IMR-90 (cell line): Measurements from ENCODE around the gene TPT1.

Experiments used
- CEBPB ChIP-seq: IDR thresholded peaks from 2 replicates; pipeline ENCODE4 v1.6.1; 2012; ENCODE audit warnings: low read depth, low read length, improper control_type of control experiment
- MAZ ChIP-seq: IDR thresholded peaks from 2 replicates; pipeline ENCODE4 v1.6.1; 2012; ENCODE audit warnings: low read depth, mild to moderate bottlenecking, low read length, improper control_type of control experiment, moderate library complexity, borderline replicate concordance
- NFE2L2 ChIP-seq: fragments of 150-350 bp; IDR thresholded peaks from 2 replicates; pipeline ENCODE4 v1.6.1; 2016; ENCODE audit warnings: low read depth, mild to moderate bottlenecking, low read length
- POLR2A ChIP-seq: IDR thresholded peaks from 2 replicates; pipeline ENCODE4 v1.6.1; 2012; ENCODE audit warnings: mild to moderate bottlenecking, low read depth, low read length
- RAD21 ChIP-seq: IDR thresholded peaks from 2 replicates; pipeline ENCODE4 v1.6.1; 2012; ENCODE audit warnings: low read length, improper control_type of control experiment
- RCOR1 ChIP-seq: IDR thresholded peaks from 2 replicates; pipeline ENCODE4 v1.6.1; 2012; ENCODE audit warnings: mild to moderate bottlenecking, low read length, improper control_type of control experiment; ENCODE audit not compliant: insufficient replicate concordance
- RFX5 ChIP-seq: IDR thresholded peaks from 2 replicates; pipeline ENCODE4 v1.8.0; 2012; ENCODE audit warnings: low read depth, mild to moderate bottlenecking, low read length, moderate library complexity
- USF2 ChIP-seq: fragments of 150-350 bp; IDR thresholded peaks from 2 replicates; pipeline ENCODE4 v1.6.1; 2017; ENCODE audit warnings: mild to moderate bottlenecking, antibody characterized with exemption, low read length, low read depth
- TF ChIP-seq, protein P1 (sequence below): conservative IDR thresholded peaks from 2 replicates; pipeline ENCODE4 v1.5.1; 2012; ENCODE audit warnings: mild to moderate bottlenecking, low read depth, low read length, improper control_type of control experiment
- TF ChIP-seq, protein P2 (sequence below): fragments of 150-350 bp; IDR thresholded peaks from 2 replicates; pipeline ENCODE4 v1.6.1; 2016; ENCODE audit warnings: low read depth, mild to moderate bottlenecking, low read length, moderate library complexity, borderline replicate concordance

GRCh38 chr13:45302507-45302906 is 38.5 kb downstream of the TPT1 start:
- TF ChIP-seq RAD21 (no peak), RFX5 (no peak), POLR2A (no peak), RCOR1 (no peak), CEBPB (no peak), NFE2L2 (no peak), USF2 (no peak), MAZ (no peak)
- TF ChIP-seq, protein P1, sequence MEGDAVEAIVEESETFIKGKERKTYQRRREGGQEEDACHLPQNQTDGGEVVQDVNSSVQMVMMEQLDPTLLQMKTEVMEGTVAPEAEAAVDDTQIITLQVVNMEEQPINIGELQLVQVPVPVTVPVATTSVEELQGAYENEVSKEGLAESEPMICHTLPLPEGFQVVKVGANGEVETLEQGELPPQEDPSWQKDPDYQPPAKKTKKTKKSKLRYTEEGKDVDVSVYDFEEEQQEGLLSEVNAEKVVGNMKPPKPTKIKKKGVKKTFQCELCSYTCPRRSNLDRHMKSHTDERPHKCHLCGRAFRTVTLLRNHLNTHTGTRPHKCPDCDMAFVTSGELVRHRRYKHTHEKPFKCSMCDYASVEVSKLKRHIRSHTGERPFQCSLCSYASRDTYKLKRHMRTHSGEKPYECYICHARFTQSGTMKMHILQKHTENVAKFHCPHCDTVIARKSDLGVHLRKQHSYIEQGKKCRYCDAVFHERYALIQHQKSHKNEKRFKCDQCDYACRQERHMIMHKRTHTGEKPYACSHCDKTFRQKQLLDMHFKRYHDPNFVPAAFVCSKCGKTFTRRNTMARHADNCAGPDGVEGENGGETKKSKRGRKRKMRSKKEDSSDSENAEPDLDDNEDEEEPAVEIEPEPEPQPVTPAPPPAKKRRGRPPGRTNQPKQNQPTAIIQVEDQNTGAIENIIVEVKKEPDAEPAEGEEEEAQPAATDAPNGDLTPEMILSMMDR, result no peak
- TF ChIP-seq, protein P2, sequence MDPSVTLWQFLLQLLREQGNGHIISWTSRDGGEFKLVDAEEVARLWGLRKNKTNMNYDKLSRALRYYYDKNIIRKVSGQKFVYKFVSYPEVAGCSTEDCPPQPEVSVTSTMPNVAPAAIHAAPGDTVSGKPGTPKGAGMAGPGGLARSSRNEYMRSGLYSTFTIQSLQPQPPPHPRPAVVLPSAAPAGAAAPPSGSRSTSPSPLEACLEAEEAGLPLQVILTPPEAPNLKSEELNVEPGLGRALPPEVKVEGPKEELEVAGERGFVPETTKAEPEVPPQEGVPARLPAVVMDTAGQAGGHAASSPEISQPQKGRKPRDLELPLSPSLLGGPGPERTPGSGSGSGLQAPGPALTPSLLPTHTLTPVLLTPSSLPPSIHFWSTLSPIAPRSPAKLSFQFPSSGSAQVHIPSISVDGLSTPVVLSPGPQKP, result no peak
